GM23338 (cell line): ENCODE measurements around the gene METTL4.

Experiments used
- CTCF ChIP-seq, 2 experiments: fragments of 200-600 bp in 1 of 2; sonication (generic) in 1 of 2; conservative IDR thresholded peaks; 2 replicates each; pipeline versions ENCODE4 v1.5.1 to v1.6.1; 2016 to 2017; ENCODE audit warnings: antibody characterized with exemption in 2 of 2, low read depth in 2 of 2, mild to moderate bottlenecking in 2 of 2, moderate library complexity in 1 of 2
- POLR2AphosphoS5 ChIP-seq: IDR thresholded peaks from 2 replicates; pipeline ENCODE4 v1.6.1; 2016; ENCODE audit warnings: antibody characterized with exemption, low read depth

- TF ChIP-seq CTCF (conservative IDR thresholded peaks at IDR 0.05; ENCODE audit: low read depth in 2 of 2) (no peak), POLR2AphosphoS5 (no peak)
These were observed 52.8 kb downstream of the METTL4 start for GRCh38 chr18:2518473-2518872.
